Liver (tissue), 9 donors: Measurements from ENCODE around the gene SALL1. TPM values are rescaled to one million over a fixed set of nuclear protein-coding genes. Genes with fewer than 3 reads are reported as not detected.

Experiments used
- DNase-seq: peaks from one replicate; pipeline ENCODE4 v3.0.0-alpha.2; 2017; ENCODE audit warnings: low spot score
- H3K27ac ChIP-seq, 2 donors: one replicate each; pipeline ENCODE4 v1.7.0; 2013; ENCODE audit warnings: inconsistent platforms in 2 of 2, low read length in 2 of 2, control low read depth in 1 of 2, low read depth in 1 of 2, mild to moderate bottlenecking in 1 of 2
- H3K27me3 ChIP-seq, 4 donors: one replicate each; pipeline versions ENCODE4 v1.6.1 to v1.7.0; 2013; ENCODE audit warnings: low read length in 3 of 4, inconsistent platforms in 1 of 4, mild to moderate bottlenecking in 1 of 4, moderate library complexity in 1 of 4; ENCODE audit not compliant: control insufficient read depth in 4 of 4, insufficient read depth in 4 of 4
- H3K36me3 ChIP-seq, 4 donors: one replicate each; pipeline versions ENCODE4 v1.6.1 to v1.7.0; 2013; ENCODE audit warnings: low read length in 3 of 4, mild to moderate bottlenecking in 3 of 4, low read depth in 1 of 4, moderate library complexity in 1 of 4; ENCODE audit not compliant: control insufficient read depth in 4 of 4, insufficient read depth in 3 of 4
- H3K4me1 ChIP-seq, 4 donors: one replicate each; pipeline versions ENCODE4 v1.6.1 to v1.7.0; 2013; ENCODE audit warnings: low read length in 3 of 4, mild to moderate bottlenecking in 3 of 4, moderate library complexity in 1 of 4; ENCODE audit not compliant: control insufficient read depth in 4 of 4, insufficient read depth in 4 of 4
- H3K4me3 ChIP-seq, 3 donors: one replicate each; pipeline versions ENCODE4 v1.6.1 to v1.7.0; 2013; ENCODE audit warnings: low read length in 3 of 3, control low read depth in 1 of 3, low read depth in 1 of 3, mild to moderate bottlenecking in 1 of 3
- H3K9ac ChIP-seq, 2 donors: one replicate each; pipeline ENCODE4 v1.7.0; 2013; ENCODE audit warnings: low read length in 2 of 2, mild to moderate bottlenecking in 2 of 2, moderate library complexity in 2 of 2, control low read depth in 1 of 2, low read depth in 1 of 2
- H3K9me3 ChIP-seq, 4 donors: one replicate each; pipeline versions ENCODE4 v1.6.1 to v1.7.0; 2013; ENCODE audit warnings: low read length in 3 of 4; ENCODE audit not compliant: control insufficient read depth in 4 of 4
- ATF3 ChIP-seq: IDR thresholded peaks from 2 replicates; pipeline ENCODE4 v1.6.1; 2016; ENCODE audit warnings: antibody characterized with exemption
- CTCF ChIP-seq: fragments of 150-350 bp; IDR thresholded peaks from 2 replicates; pipeline ENCODE4 v1.5.1; 2017; ENCODE audit warnings: improper control_type of control experiment, low read depth, low read length; ENCODE audit not compliant: missing input control
- FOXA1 ChIP-seq: IDR thresholded peaks from 2 replicates; pipeline ENCODE4 v1.6.1; 2016; ENCODE audit warnings: antibody characterized with exemption
- HNF4A ChIP-seq, 2 donors: conservative IDR thresholded peaks; 2 replicates each; pipeline ENCODE4 v1.6.1; 2016; ENCODE audit warnings: antibody characterized with exemption in 2 of 2, mild to moderate bottlenecking in 2 of 2
- JUND ChIP-seq, 2 donors: IDR thresholded peaks; 2 replicates each; pipeline ENCODE4 v1.6.1; 2016; ENCODE audit warnings: antibody characterized with exemption in 2 of 2
- MAX ChIP-seq: IDR thresholded peaks from 2 replicates; pipeline ENCODE4 v1.6.1; 2016; ENCODE audit warnings: antibody characterized with exemption
- NR2F2 ChIP-seq: IDR thresholded peaks from 2 replicates; pipeline ENCODE4 v1.6.1; 2016; ENCODE audit warnings: antibody characterized with exemption
- RAD21 ChIP-seq, 2 donors: IDR thresholded peaks; 2 replicates each; pipeline ENCODE4 v1.6.1; 2016; ENCODE audit warnings: antibody characterized with exemption in 2 of 2, mild to moderate bottlenecking in 2 of 2
- SP1 ChIP-seq: IDR thresholded peaks from 2 replicates; pipeline ENCODE4 v1.6.1; 2018; ENCODE audit warnings: antibody characterized with exemption, mild to moderate bottlenecking
- YY1 ChIP-seq: IDR thresholded peaks from 2 replicates; pipeline ENCODE4 v1.6.1; 2016; ENCODE audit warnings: antibody characterized with exemption, mild to moderate bottlenecking
- WGBS: extraction: QIAGEN DNeasy Blood & Tissue Kit; methylation state at CpG from one replicate; pipeline ENCODE4 v1.1.7; 2013; 5-methylcytosine and 5-hydroxymethylcytosine counted together
- polyA plus RNA-seq, 2 donors: library from polyadenylated mRNA; stranded (reverse) in 1 of 2; unstranded in 1 of 2; fragments of 200-250 nt in 1 of 2; fragments of >200 nt in 1 of 2; fragmentation: Nextera tagmentation in 1 of 2; extraction: Ambion mirVana in 1 of 2; gene quantifications; one replicate each; pipeline versions ENCODE4 v1.2.1 to v1.2.3, GENCODE V29; 2013 to 2015
- total RNA-seq, 2 donors: library from RNA; depleted of rRNA; stranded (reverse); fragments of >200 nt; gene quantifications; one replicate each; pipeline ENCODE4 v1.2.3, GENCODE V29; 2014
- TF ChIP-seq, protein P1 (sequence below): IDR thresholded peaks from 2 replicates; pipeline ENCODE4 v1.6.1; 2016; ENCODE audit warnings: antibody characterized with exemption, mild to moderate bottlenecking
- donor health status: healthy.
- donor health status: healthy.
- donor health status: healthy.
- donor health status: healthy.
- donor health status: healthy.

The SALL1 gene
- total and polyA plus RNA-seq, 4 donors, result 1.8 to 13.4 (median 11.7) TPM

DNA sequence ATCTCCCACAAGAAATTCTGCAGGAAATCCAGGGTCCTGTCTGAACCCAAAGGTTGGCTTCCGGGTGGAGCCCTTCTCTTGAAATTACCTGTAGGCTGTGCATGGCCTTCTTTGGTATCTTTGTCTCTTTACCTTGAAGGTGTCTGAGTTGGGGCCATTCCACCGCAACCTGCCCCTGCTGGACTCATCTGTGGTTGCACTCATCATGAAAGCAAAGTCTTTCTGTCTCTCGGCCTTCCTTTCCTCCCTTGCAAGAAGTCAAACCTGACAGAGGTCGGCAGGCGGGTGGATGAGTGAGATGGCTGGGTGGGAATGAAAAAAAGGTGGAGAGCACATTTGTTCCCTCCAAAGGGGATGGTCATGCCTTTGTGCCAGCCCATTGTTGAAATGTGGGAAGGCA lies 25.1 kb downstream of the SALL1 start:
- no peak for DNase-seq
- Histone ChIP-seq H3K9me3 (no peaks in the 10 kb centered on the region), H3K36me3 (no peaks in the 10 kb centered on the region), H3K4me1 (peaks cover 0 to 54% (median 32%) of the 10 kb centered on the region in 4 donors), H3K4me3 (peak overlapping the region in 1 of 3 donors; percentile 27), H3K9ac (no peak overlapping the region), H3K27ac (peak overlapping the region; percentile 53 to 68), H3K27me3 (no peaks in the 10 kb centered on the region)
- TF ChIP-seq HNF4A (conservative IDR thresholded peaks at IDR 0.05), result peak; percentile 6 to 26
- TF ChIP-seq ATF3, result no peak
- TF ChIP-seq CTCF, result peak; percentile 11
- TF ChIP-seq RAD21 (IDR thresholded peaks at IDR 0.05), result peak in 1 of 2 donors; percentile 65
- 43% methylated on average over 5 of the region's 5 CpGs for WGBS

GRCh38 chr16:51124896-51125295 lies 26.2 kb downstream of the SALL1 start:
- Histone ChIP-seq H3K9ac (no peak overlapping the region), H3K27me3 (no peaks in the 10 kb centered on the region), H3K9me3 (no peaks in the 10 kb centered on the region), H3K36me3 (no peaks in the 10 kb centered on the region), H3K27ac (peak overlapping the region; percentile 53 to 68), H3K4me3 (no peak overlapping the region), H3K4me1 (peaks cover 0 to 64% (median 39%) of the 10 kb centered on the region in 4 donors)
- TF ChIP-seq JUND (IDR thresholded peaks at IDR 0.05), result no peak
- no peak for TF ChIP-seq NR2F2
- peak; percentile 70 to 78 for TF ChIP-seq RAD21 (IDR thresholded peaks at IDR 0.05)
- peak in 1 of 2 donors; percentile 13 for TF ChIP-seq HNF4A (conservative IDR thresholded peaks at IDR 0.05)
- TF ChIP-seq CTCF, result peak; percentile 25
- no peak for TF ChIP-seq MAX
- TF ChIP-seq SP1, result no peak
- no peak for TF ChIP-seq YY1
- no peak for TF ChIP-seq FOXA1
- TF ChIP-seq, protein P1, sequence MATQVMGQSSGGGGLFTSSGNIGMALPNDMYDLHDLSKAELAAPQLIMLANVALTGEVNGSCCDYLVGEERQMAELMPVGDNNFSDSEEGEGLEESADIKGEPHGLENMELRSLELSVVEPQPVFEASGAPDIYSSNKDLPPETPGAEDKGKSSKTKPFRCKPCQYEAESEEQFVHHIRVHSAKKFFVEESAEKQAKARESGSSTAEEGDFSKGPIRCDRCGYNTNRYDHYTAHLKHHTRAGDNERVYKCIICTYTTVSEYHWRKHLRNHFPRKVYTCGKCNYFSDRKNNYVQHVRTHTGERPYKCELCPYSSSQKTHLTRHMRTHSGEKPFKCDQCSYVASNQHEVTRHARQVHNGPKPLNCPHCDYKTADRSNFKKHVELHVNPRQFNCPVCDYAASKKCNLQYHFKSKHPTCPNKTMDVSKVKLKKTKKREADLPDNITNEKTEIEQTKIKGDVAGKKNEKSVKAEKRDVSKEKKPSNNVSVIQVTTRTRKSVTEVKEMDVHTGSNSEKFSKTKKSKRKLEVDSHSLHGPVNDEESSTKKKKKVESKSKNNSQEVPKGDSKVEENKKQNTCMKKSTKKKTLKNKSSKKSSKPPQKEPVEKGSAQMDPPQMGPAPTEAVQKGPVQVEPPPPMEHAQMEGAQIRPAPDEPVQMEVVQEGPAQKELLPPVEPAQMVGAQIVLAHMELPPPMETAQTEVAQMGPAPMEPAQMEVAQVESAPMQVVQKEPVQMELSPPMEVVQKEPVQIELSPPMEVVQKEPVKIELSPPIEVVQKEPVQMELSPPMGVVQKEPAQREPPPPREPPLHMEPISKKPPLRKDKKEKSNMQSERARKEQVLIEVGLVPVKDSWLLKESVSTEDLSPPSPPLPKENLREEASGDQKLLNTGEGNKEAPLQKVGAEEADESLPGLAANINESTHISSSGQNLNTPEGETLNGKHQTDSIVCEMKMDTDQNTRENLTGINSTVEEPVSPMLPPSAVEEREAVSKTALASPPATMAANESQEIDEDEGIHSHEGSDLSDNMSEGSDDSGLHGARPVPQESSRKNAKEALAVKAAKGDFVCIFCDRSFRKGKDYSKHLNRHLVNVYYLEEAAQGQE, result no peak
- DNase-seq, result no peak
- 67% methylated on average over 3 of the region's 3 CpGs for WGBS
